ENCODE results near the gene C5. TPM values are rescaled to one million over a fixed set of nuclear protein-coding genes. Genes with fewer than 3 reads are reported as not detected.

The C5 gene
- total RNA-seq, 1 donor from 2014 or later: 0.63 TPM

DNA sequence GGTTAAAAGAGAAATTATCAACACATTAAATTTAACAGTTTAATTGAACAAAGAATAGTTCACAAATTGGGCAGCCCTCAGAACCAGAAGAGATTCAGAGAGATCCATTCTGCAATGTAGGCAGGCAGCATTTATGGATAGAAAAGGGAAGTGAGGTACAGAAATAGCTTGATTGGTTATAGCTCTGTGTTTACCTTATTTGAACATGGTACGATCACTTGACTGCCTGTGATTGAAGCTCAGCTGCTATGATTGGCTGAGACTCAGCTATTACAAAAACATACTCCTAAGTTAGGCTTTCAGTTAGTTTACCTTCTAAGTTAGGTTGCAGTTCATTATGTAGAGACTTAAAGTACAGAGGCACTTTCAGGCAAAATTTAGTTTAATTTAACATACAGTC is 32.0 kb upstream of the C5 start:
- DNase-seq (ENCODE audit: low read depth): no peak
- H3K36me3 ChIP-seq (ENCODE audit: control insufficient read depth, insufficient read depth, low read length): no peaks in the 10 kb centered on the region
- TF ChIP-seq, protein P1, sequence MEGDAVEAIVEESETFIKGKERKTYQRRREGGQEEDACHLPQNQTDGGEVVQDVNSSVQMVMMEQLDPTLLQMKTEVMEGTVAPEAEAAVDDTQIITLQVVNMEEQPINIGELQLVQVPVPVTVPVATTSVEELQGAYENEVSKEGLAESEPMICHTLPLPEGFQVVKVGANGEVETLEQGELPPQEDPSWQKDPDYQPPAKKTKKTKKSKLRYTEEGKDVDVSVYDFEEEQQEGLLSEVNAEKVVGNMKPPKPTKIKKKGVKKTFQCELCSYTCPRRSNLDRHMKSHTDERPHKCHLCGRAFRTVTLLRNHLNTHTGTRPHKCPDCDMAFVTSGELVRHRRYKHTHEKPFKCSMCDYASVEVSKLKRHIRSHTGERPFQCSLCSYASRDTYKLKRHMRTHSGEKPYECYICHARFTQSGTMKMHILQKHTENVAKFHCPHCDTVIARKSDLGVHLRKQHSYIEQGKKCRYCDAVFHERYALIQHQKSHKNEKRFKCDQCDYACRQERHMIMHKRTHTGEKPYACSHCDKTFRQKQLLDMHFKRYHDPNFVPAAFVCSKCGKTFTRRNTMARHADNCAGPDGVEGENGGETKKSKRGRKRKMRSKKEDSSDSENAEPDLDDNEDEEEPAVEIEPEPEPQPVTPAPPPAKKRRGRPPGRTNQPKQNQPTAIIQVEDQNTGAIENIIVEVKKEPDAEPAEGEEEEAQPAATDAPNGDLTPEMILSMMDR (IDR thresholded peaks at IDR 0.05; ENCODE audit: insufficient read depth, low read length, poor library complexity, severe bottlenecking): no peak
- H3K27me3 ChIP-seq (ENCODE audit: control insufficient read depth, insufficient read depth, low read length): no peaks in the 10 kb centered on the region
- no peak overlapping the region for H3K4me3 ChIP-seq (ENCODE audit: low read depth, low read length)

DNA sequence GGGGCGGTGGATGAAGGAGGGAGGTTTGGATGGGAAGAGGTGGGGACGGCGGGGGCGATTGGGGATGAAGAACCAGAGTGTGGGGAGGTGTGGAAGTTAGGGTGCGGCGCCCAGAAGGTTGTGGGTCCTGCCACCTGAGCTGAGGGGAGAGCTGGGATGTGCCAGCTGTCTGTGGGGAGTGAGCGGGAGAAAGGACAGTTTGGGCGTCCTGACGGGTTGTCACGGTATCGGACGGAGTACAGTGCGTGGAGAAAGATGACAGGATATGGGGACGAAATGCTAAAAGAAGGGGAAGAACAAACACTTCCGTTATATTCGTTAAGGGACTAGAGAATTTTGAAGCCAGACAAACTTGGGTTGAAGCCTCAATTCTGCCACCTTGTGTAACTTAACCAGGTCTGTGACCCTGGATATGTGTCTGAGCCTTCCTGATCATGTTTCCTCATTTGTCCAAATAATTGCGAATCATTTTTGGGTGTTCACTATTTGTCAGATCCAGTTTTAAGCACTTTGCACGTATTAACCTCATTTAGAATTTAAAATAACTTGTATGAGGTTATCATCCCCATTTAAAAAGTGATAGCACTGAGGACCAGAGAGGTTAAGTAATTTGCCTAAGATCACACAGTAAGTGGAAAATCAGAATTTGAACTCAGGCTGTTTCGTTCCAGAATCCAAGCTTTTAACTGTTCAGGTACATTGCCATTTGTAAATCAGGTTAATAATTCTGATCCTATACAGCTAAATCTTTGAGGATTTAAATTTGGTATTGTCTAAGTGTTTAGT is 25.4 kb upstream of the C5 start:
- no peak for DNase-seq (ENCODE audit: low read depth)
- Histone ChIP-seq H3K36me3 (ENCODE audit: control insufficient read depth, insufficient read depth, low read length) (no peaks in the 10 kb centered on the region), H3K27me3 (ENCODE audit: control insufficient read depth, insufficient read depth, low read length) (no peaks in the 10 kb centered on the region), H3K4me3 (ENCODE audit: low read depth, low read length) (peak overlapping the region; percentile 80)
- TF ChIP-seq, protein P1 (IDR thresholded peaks at IDR 0.05; ENCODE audit: insufficient read depth, low read length, poor library complexity, severe bottlenecking): peak; percentile 18

DNA sequence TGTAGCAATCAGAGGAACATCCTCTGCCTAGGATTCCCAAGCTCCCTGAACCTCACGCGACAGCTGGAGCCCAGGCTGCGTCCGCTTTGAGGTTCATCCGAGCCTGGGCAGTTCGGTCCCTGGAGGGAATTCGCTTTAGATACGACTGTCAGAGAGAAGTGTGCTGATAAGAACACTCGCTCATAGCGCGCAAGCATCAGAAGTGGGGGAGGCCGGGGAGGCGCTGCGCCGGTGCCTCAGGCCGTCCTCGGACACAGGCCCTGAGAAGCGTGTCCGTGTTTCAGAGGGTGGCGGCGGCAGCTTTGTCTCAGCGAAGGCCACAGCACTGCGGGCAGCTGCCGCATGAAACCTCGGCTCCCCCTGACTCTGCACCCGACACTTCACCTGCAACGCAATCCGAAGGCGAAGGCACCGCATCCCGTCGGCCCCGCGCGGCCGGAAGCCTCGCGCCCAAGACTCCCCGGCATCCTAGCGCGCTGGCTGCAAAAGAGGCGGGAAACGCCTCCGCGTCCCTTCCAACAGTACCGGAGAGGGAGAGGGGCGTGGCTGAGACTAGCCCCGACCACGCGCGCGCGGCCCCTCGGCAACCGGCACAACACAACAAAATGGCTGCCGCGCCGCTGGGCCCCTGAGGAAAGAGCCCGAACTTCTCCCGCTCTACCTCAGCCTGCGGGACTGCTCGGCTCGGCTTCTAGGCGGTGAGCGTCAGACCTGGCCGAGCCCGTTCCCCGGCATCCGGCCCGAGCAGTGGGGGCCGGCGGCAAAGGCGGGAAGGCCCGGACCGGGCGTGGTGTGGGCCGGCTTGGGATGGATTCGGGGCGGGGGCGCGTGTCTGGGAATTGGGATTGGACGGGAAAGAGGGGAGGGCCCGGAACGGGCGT is 24.5 kb upstream of the C5 start, which contains the start of gene CNTRL:
TSS of gene CNTRL (plus strand) at position 586 of the 881 bp plus-strand sequence. CDS start 13,372 bp downstream, outside the sequence.
- Histone ChIP-seq H3K36me3 (ENCODE audit: control insufficient read depth, insufficient read depth, low read length) (no peaks in the 10 kb centered on the region), H3K27me3 (ENCODE audit: control insufficient read depth, insufficient read depth, low read length) (no peaks in the 10 kb centered on the region), H3K4me3 (ENCODE audit: low read depth, low read length) (peak within 1 kb of the TSS; percentile 80)
- TF ChIP-seq, protein P1 (IDR thresholded peaks at IDR 0.05; ENCODE audit: insufficient read depth, low read length, poor library complexity, severe bottlenecking): no peak
- DNase-seq (ENCODE audit: low read depth): peak; percentile 54

DNA sequence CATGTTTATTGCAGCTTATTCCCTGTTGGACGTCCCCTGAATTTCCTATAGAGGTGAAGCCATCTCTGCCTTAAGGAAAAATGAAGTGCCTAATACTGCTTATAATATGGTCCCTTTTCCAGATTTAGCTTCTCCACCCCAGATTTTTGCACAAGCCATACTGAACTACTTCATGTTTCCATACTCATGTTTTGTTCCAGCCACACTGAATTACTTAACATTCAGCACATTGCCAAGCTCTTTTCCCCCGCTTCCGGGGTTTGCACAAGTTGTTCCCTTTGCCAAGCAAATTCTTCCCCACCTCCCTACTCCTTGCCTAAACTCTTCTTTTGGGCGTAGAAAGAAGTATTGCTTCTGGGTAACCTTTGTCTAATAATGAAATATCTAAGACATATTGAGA is 23.0 kb upstream of the C5 start:
- no peak for DNase-seq (ENCODE audit: low read depth)
- Histone ChIP-seq H3K27me3 (ENCODE audit: control insufficient read depth, insufficient read depth, low read length) (no peaks in the 10 kb centered on the region), H3K4me3 (ENCODE audit: low read depth, low read length) (no peak overlapping the region), H3K36me3 (ENCODE audit: control insufficient read depth, insufficient read depth, low read length) (no peaks in the 10 kb centered on the region)
- TF ChIP-seq, protein P1 (IDR thresholded peaks at IDR 0.05; ENCODE audit: insufficient read depth, low read length, poor library complexity, severe bottlenecking): no peak

DNA sequence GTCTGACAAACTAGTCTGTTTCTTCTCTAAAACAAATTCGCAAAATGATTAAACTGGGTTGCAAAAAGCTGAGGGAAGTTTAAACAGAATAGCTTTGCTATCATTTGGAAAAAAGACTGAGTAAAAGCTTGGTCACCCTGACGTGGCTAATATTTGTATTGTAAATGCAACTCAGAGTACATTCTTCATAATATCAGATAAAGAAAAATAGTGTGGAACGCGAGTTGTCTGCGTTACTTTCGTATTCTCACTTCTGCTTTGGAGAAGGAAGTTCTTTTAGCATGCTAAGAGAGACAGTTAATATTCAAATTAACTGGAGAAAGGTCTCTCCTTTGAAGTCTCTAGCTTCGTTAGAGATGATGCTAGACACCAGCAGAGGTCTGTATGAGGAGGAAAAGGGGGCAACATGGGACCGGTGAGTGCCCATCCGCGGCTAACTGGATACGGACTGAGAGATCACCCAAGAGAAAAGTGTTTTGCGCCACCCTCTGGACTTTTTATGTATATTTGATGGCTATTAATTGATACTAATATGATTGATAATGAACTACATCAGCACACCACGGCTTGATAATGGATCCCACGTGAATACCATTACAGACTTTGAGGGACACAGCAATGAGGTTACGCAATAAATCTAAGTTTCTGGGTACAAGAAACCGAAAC is 21.8 kb upstream of the C5 start:
- no peak for DNase-seq (ENCODE audit: low read depth)
- TF ChIP-seq, protein P1 (IDR thresholded peaks at IDR 0.05; ENCODE audit: insufficient read depth, low read length, poor library complexity, severe bottlenecking): no peak
- H3K27me3 ChIP-seq (ENCODE audit: control insufficient read depth, insufficient read depth, low read length): no peaks in the 10 kb centered on the region
- no peak overlapping the region for H3K4me3 ChIP-seq (ENCODE audit: low read depth, low read length)
- H3K36me3 ChIP-seq (ENCODE audit: control insufficient read depth, insufficient read depth, low read length): no peaks in the 10 kb centered on the region
